Measurements from ENCODE around the gene PAQR8. TPM values are rescaled to one million over a fixed set of nuclear protein-coding genes. Genes with fewer than 3 reads are reported as not detected.

The PAQR8 gene
- total and polyA plus RNA-seq, 2 of the 13 experiments (the other 11 are each of a cell fraction or from before 2014, with no cell fraction given): 37.7 to 50.7 TPM

- TF ChIP-seq ZNF281 (CRISPR knock-in tag; IDR thresholded peaks at IDR 0.05; ENCODE audit: borderline replicate concordance): no peak
- TF ChIP-seq ZIK1 (CRISPR knock-in tag; IDR thresholded peaks at IDR 0.05; ENCODE audit: borderline replicate concordance, low read depth): no peak
- TF ChIP-seq TBL1XR1 (IDR thresholded peaks at IDR 0.05; ENCODE audit: borderline replicate concordance, low read length, partially characterized antibody): no peak
- TF ChIP-seq HDAC2 (CRISPR knock-in tag; IDR thresholded peaks at IDR 0.05): peak; percentile 74
- 0 out of 2 replicates have a peak, but pooled peaks have one; percentile 25 for TF ChIP-seq ZNF629 (CRISPR knock-in tag; conservative IDR thresholded peaks at IDR 0.05)
- no peak for TF ChIP-seq PCBP1 (IDR thresholded peaks at IDR 0.05; ENCODE audit: borderline replicate concordance, low read depth, low read length)
- no peak for TF ChIP-seq GABPB1 (CRISPR knock-in tag; IDR thresholded peaks at IDR 0.05)
- TF ChIP-seq ZNF704 (CRISPR knock-in tag; IDR thresholded peaks at IDR 0.05; ENCODE audit: borderline replicate concordance): no peak
- TF ChIP-seq TGIF2 (CRISPR knock-in tag; IDR thresholded peaks at IDR 0.05): no peak
- peak; percentile 62 for TF ChIP-seq MAX (IDR thresholded peaks at IDR 0.05)
- TF ChIP-seq RELA (CRISPR knock-in tag; IDR thresholded peaks at IDR 0.05): 0 out of 2 replicates have a peak, but pooled peaks have one; percentile 0
- no peak for TF ChIP-seq CHD4 (IDR thresholded peaks at IDR 0.05; ENCODE audit: borderline replicate concordance, low read length)
- no peak for TF ChIP-seq PAWR (CRISPR knock-in tag; IDR thresholded peaks at IDR 0.05; ENCODE audit: borderline replicate concordance)
- peak; percentile 42; the same call in 1 of the 2 replicates for TF ChIP-seq DPF2 (CRISPR knock-in tag; IDR thresholded peaks at IDR 0.05; ENCODE audit: borderline replicate concordance, low read depth)
- TF ChIP-seq TBP (CRISPR knock-in tag; IDR thresholded peaks at IDR 0.05): no peak
- TF ChIP-seq MTA1 (CRISPR knock-in tag; IDR thresholded peaks at IDR 0.05; ENCODE audit: borderline replicate concordance): no peak
- no peak for TF ChIP-seq ZNF501 (CRISPR knock-in tag; IDR thresholded peaks at IDR 0.05)
- no peak for TF ChIP-seq NFYB (CRISPR knock-in tag; IDR thresholded peaks at IDR 0.05)
- no peak for TF ChIP-seq ZNF160 (CRISPR knock-in tag; IDR thresholded peaks at IDR 0.05)
- no peak for TF ChIP-seq ZNF552 (CRISPR knock-in tag; IDR thresholded peaks at IDR 0.05; ENCODE audit: borderline replicate concordance)
- no peak for TF ChIP-seq ZKSCAN1 (IDR thresholded peaks at IDR 0.05; ENCODE audit: low read length)
- no peak for TF ChIP-seq ZSCAN30 (CRISPR knock-in tag; IDR thresholded peaks at IDR 0.05)
- TF ChIP-seq KDM2A (CRISPR knock-in tag; IDR thresholded peaks at IDR 0.05; ENCODE audit: borderline replicate concordance, low read depth): no peak
- no peak for TF ChIP-seq ZBTB44 (CRISPR knock-in tag; IDR thresholded peaks at IDR 0.05)
- TF ChIP-seq NFRKB (IDR thresholded peaks at IDR 0.05): no peak
These were observed 1.4 kb downstream of the PAQR8 start (continued) for GRCh38 chr6:52363228-52363867.
